GM21576 (cell line): ENCODE measurements around the gene RGL1.
"Not testable (repeated sequence)": the region's sequence is repeated elsewhere in the genome, so short reads cannot be mapped to it uniquely, and the experiment has no call there.

Source experiments
- ATAC-seq: cut with Tn5 transposase; IDR thresholded peaks from one replicate; pipeline ENCODE4 v1.9.1; 2021; ENCODE audit warnings: mild to moderate bottlenecking, moderate library complexity; ENCODE audit not compliant: unreplicated experiment

Gene RGL1

GRCh38 chr1:183783767-183784637 is 20.9 kb upstream of the RGL1 start:
- ATAC-seq, result no peak

GRCh38 chr1:183785921-183786320 is 19.0 kb upstream of the RGL1 start:
- not testable (repeated sequence) for ATAC-seq

GRCh38 chr1:183787704-183788103 is 17.2 kb upstream of the RGL1 start:
- ATAC-seq, result no peak

- ATAC-seq, result no peak
Observed at GRCh38 chr1:183791319-183791718, 13.6 kb upstream of the RGL1 start.

GRCh38 chr1:183792300-183792699 is 12.6 kb upstream of the RGL1 start:
- no peak for ATAC-seq

- no peak for ATAC-seq
Observed at GRCh38 chr1:183794088-183794487, 10.8 kb upstream of the RGL1 start.

GRCh38 chr1:183800449-183800848 is 4.5 kb upstream of the RGL1 start:
- no peak for ATAC-seq

- ATAC-seq, result no peak
Observed at GRCh38 chr1:183801649-183802048, 3.3 kb upstream of the RGL1 start.

- ATAC-seq, result no peak
Observed at GRCh38 chr1:183804387-183804786, 533 bp upstream of the RGL1 start.

GRCh38 chr1:183806125-183806524 is 1.2 kb downstream of the RGL1 start:
- no peak for ATAC-seq

GRCh38 chr1:183806675-183807074 is 1.8 kb downstream of the RGL1 start:
- no peak for ATAC-seq

GRCh38 chr1:183807549-183808168 is 2.7 kb downstream of the RGL1 start:
- peak; percentile 46 for ATAC-seq

GRCh38 chr1:183808296-183809027 is 3.5 kb downstream of the RGL1 start:
- no peak for ATAC-seq

- ATAC-seq, result no peak
Observed at GRCh38 chr1:183810121-183810520, 5.2 kb downstream of the RGL1 start.

- ATAC-seq, result no peak
Observed at GRCh38 chr1:183810756-183811544, 6.0 kb downstream of the RGL1 start.

GRCh38 chr1:183812128-183812527 is 7.2 kb downstream of the RGL1 start:
- ATAC-seq, result no peak

- no peak for ATAC-seq
Observed at GRCh38 chr1:183812686-183813569, 8.0 kb downstream of the RGL1 start.

GRCh38 chr1:183814121-183814681 is 9.3 kb downstream of the RGL1 start:
- no peak for ATAC-seq

GRCh38 chr1:183816110-183816509 is 11.2 kb downstream of the RGL1 start:
- ATAC-seq, result no peak
